ENCODE results near the gene FREY1. TPM values are rescaled to one million over a fixed set of nuclear protein-coding genes. Genes with fewer than 3 reads are reported as not detected.

Gene FREY1
- total and polyA plus RNA-seq, 4 donors: 0.15 to 0.67 (median 0.39) TPM

GRCh38 chr11:45921561-45922424, 14.7 kb upstream of the FREY1 start:
- no peak overlapping the region for H3K9ac ChIP-seq (ENCODE audit: insufficient read depth in 1 of 2, low read length in 2 of 2)
- H3K9me3 ChIP-seq (ENCODE audit: control insufficient read depth in 4 of 4, insufficient read depth in 3 of 4, low read length in 3 of 4): no peaks in the 10 kb centered on the region
- H3K4me3 ChIP-seq: no peak overlapping the region
- H3K36me3 ChIP-seq (ENCODE audit: control insufficient read depth in 4 of 4, insufficient read depth in 4 of 4, low read length in 4 of 4): no peaks in the 10 kb centered on the region
- H3K27ac ChIP-seq (ENCODE audit: low read depth in 1 of 2, low read length in 1 of 2): peak overlapping the region in 1 of 2 donors; percentile 85
- TF ChIP-seq CTCF (IDR thresholded peaks at IDR 0.05; ENCODE audit: control extremely low read depth, extremely low read depth): no peak
- ATAC-seq (ENCODE audit: insufficient read depth, low FRiP score): peak; percentile 4
- DNase-seq: peak; percentile 74 to 85 (median 82)
- H3K27me3 ChIP-seq (ENCODE audit: control insufficient read depth in 3 of 3, insufficient read depth in 3 of 3, low read length in 2 of 3): peaks cover 0 to 18% (median 9%) of the 10 kb centered on the region in 3 donors
- WGBS, 2 donors: 33 to 41% methylated on average over 43 to 54 of the region's 54 CpGs
- peaks cover 0 to 29% (median 4%) of the 10 kb centered on the region in 5 donors for H3K4me1 ChIP-seq (ENCODE audit: control insufficient read depth in 5 of 5, insufficient read depth in 5 of 5, low read length in 5 of 5)

GRCh38 chr11:45920531-45921477, 13.7 kb upstream of the FREY1 start:
- 85 to 91% methylated on average over 6 of the region's 6 CpGs for WGBS, 2 donors
- Histone ChIP-seq H3K4me1 (ENCODE audit: control insufficient read depth in 5 of 5, insufficient read depth in 5 of 5, low read length in 5 of 5) (peaks cover 0 to 31% (median 4%) of the 10 kb centered on the region in 5 donors), H3K4me3 (no peak overlapping the region), H3K36me3 (ENCODE audit: control insufficient read depth in 4 of 4, insufficient read depth in 4 of 4, low read length in 4 of 4) (peaks cover 0 to 3% (median under 1%) of the 10 kb centered on the region in 4 donors), H3K27ac (ENCODE audit: low read depth in 1 of 2, low read length in 1 of 2) (peak overlapping the region in 1 of 2 donors; percentile 85), H3K9ac (ENCODE audit: insufficient read depth in 1 of 2, low read length in 2 of 2) (no peak overlapping the region), H3K9me3 (ENCODE audit: control insufficient read depth in 4 of 4, insufficient read depth in 3 of 4, low read length in 3 of 4) (no peaks in the 10 kb centered on the region), H3K27me3 (ENCODE audit: control insufficient read depth in 3 of 3, insufficient read depth in 3 of 3, low read length in 2 of 3) (peaks cover 0 to 18% (median 9%) of the 10 kb centered on the region in 3 donors)
- ATAC-seq (ENCODE audit: insufficient read depth, low FRiP score) (no peak), DNase-seq (peak in 1 of 3 donors; percentile 9)
- no peak for TF ChIP-seq CTCF (IDR thresholded peaks at IDR 0.05; ENCODE audit: control extremely low read depth, extremely low read depth)

- DNase-seq: peak in 1 of 3 donors; percentile 9
- Histone ChIP-seq H3K4me3 (no peak overlapping the region), H3K4me1 (ENCODE audit: control insufficient read depth in 5 of 5, insufficient read depth in 5 of 5, low read length in 5 of 5) (peaks cover 0 to 31% (median 4%) of the 10 kb centered on the region in 5 donors), H3K27ac (ENCODE audit: low read depth in 1 of 2, low read length in 1 of 2) (no peak overlapping the region), H3K27me3 (ENCODE audit: control insufficient read depth in 3 of 3, insufficient read depth in 3 of 3, low read length in 2 of 3) (peaks cover 0 to 15% (median 8%) of the 10 kb centered on the region in 3 donors), H3K9ac (ENCODE audit: insufficient read depth in 1 of 2, low read length in 2 of 2) (no peak overlapping the region), H3K9me3 (ENCODE audit: control insufficient read depth in 4 of 4, insufficient read depth in 3 of 4, low read length in 3 of 4) (no peaks in the 10 kb centered on the region), H3K36me3 (ENCODE audit: control insufficient read depth in 4 of 4, insufficient read depth in 4 of 4, low read length in 4 of 4) (peaks cover 0 to 8% (median 5%) of the 10 kb centered on the region in 4 donors)
- TF ChIP-seq CTCF (IDR thresholded peaks at IDR 0.05; ENCODE audit: control extremely low read depth, extremely low read depth): no peak
- WGBS, 2 donors: 76 to 79% methylated on average over 13 of the region's 13 CpGs
- no peak for ATAC-seq (ENCODE audit: insufficient read depth, low FRiP score)
Measured at GRCh38 chr11:45919806-45920530, 12.9 kb upstream of the FREY1 start.

All from lung (tissue), 12 donors.